SK-N-MC (cell line): ENCODE results near the gene AGAP1.

Experiments
- DNase-seq: peaks from one replicate; pipeline ENCODE4 v3.0.0-alpha.2; 2011; ENCODE audit warnings: low read depth, low spot score
- H3K27ac ChIP-seq: fragments of 200-600 bp; sonication (generic); 2 replicates; pipeline ENCODE4 v1.5.1; 2016; ENCODE audit warnings: mixed run types
- H3K36me3 ChIP-seq: fragments of 200-600 bp; sonication (generic); 2 replicates; pipeline ENCODE4 v1.6.1; 2017; ENCODE audit warnings: antibody characterized with exemption, low read length, mixed read lengths; ENCODE audit not compliant: insufficient read depth
- H3K4me3 ChIP-seq: fragments of 200-600 bp; sonication (generic); 2 replicates; pipeline ENCODE4 v1.5.1; 2016
- H3K9ac ChIP-seq: fragments of 200-600 bp; sonication (generic); 2 replicates; pipeline ENCODE4 v1.8.0; 2017; ENCODE audit warnings: mixed run types, mixed read lengths; ENCODE audit not compliant: insufficient read length
- H3K9me3 ChIP-seq: fragments of 200-600 bp; sonication (generic); 2 replicates; pipeline ENCODE4 v1.6.1; 2017; ENCODE audit warnings: low read depth, mild to moderate bottlenecking, antibody characterized with exemption, low read length, moderate library complexity, mixed read lengths
- EZH2 ChIP-seq: fragments of 200-600 bp; sonication (generic); IDR thresholded peaks from one replicate; pipeline ENCODE4 v1.6.1; 2017; ENCODE audit warnings: antibody characterized with exemption
- FOXP2 ChIP-seq: optimal IDR thresholded peaks from 2 replicates; pipeline ENCODE3; 2011; ENCODE audit warnings: mild to moderate bottlenecking, moderate library complexity; ENCODE audit not compliant: insufficient read depth; ENCODE audit errors: extremely low read length, control extremely low read depth
- POLR2AphosphoS5 ChIP-seq: IDR thresholded peaks from 2 replicates; pipeline ENCODE4 v1.6.1; 2012; ENCODE audit warnings: mild to moderate bottlenecking, low read depth, low read length, borderline replicate concordance

AGAP1 gene

GRCh38 chr2:235511187-235511661 is 17.4 kb downstream of the AGAP1 start:
- TF ChIP-seq FOXP2 (no peak), EZH2 (no peak), POLR2AphosphoS5 (no peak)
- no peak overlapping the region for H3K4me3 ChIP-seq
- no peak overlapping the region for H3K9ac ChIP-seq
- no peaks in the 10 kb centered on the region for H3K9me3 ChIP-seq
- H3K36me3 ChIP-seq: no peaks in the 10 kb centered on the region; the same call in 1 of the 2 replicates
- no peak overlapping the region for H3K27ac ChIP-seq
- no peak for DNase-seq

GRCh38 chr2:235511751-235512698 is 18.2 kb downstream of the AGAP1 start:
- DNase-seq: no peak
- no peak overlapping the region for H3K27ac ChIP-seq
- no peaks in the 10 kb centered on the region; the same call in 1 of the 2 replicates for H3K36me3 ChIP-seq
- TF ChIP-seq POLR2AphosphoS5: no peak
- no peak for TF ChIP-seq EZH2
- TF ChIP-seq FOXP2: no peak
- no peak overlapping the region for H3K4me3 ChIP-seq
- H3K9ac ChIP-seq: no peak overlapping the region
- H3K9me3 ChIP-seq: no peaks in the 10 kb centered on the region

- Histone ChIP-seq H3K9me3 (no peaks in the 10 kb centered on the region), H3K36me3 (no peaks in the 10 kb centered on the region; the same call in 1 of the 2 replicates), H3K4me3 (no peak overlapping the region), H3K9ac (no peak overlapping the region), H3K27ac (no peak overlapping the region)
- no peak for TF ChIP-seq EZH2
- TF ChIP-seq FOXP2: no peak
- no peak for TF ChIP-seq POLR2AphosphoS5
- no peak for DNase-seq
Observed at GRCh38 chr2:235512699-235513053, 18.8 kb downstream of the AGAP1 start.

GRCh38 chr2:235513984-235514626 is 20.3 kb downstream of the AGAP1 start:
- no peak overlapping the region for H3K4me3 ChIP-seq
- DNase-seq: no peak
- no peak overlapping the region for H3K27ac ChIP-seq
- no peak overlapping the region for H3K9ac ChIP-seq
- TF ChIP-seq POLR2AphosphoS5 (no peak), FOXP2 (no peak), EZH2 (no peak)
- no peaks in the 10 kb centered on the region; the same call in 1 of the 2 replicates for H3K36me3 ChIP-seq
- no peaks in the 10 kb centered on the region for H3K9me3 ChIP-seq

GRCh38 chr2:235514627-235515363 is 21.0 kb downstream of the AGAP1 start:
- no peak for DNase-seq
- H3K9ac ChIP-seq: no peak overlapping the region
- H3K9me3 ChIP-seq: no peaks in the 10 kb centered on the region
- H3K36me3 ChIP-seq: no peaks in the 10 kb centered on the region; the same call in 1 of the 2 replicates
- no peak for TF ChIP-seq FOXP2
- TF ChIP-seq POLR2AphosphoS5: no peak
- TF ChIP-seq EZH2: no peak
- no peak overlapping the region for H3K4me3 ChIP-seq
- H3K27ac ChIP-seq: no peak overlapping the region

GRCh38 chr2:235515364-235515742 is 21.5 kb downstream of the AGAP1 start:
- Histone ChIP-seq H3K9me3 (no peaks in the 10 kb centered on the region), H3K36me3 (no peaks in the 10 kb centered on the region; the same call in 1 of the 2 replicates), H3K4me3 (no peak overlapping the region), H3K9ac (no peak overlapping the region), H3K27ac (no peak overlapping the region)
- DNase-seq: no peak
- TF ChIP-seq POLR2AphosphoS5 (no peak), FOXP2 (no peak), EZH2 (no peak)

GRCh38 chr2:235515821-235516220 is 22.0 kb downstream of the AGAP1 start:
- H3K9me3 ChIP-seq: no peaks in the 10 kb centered on the region
- no peak overlapping the region for H3K9ac ChIP-seq
- no peaks in the 10 kb centered on the region; the same call in 1 of the 2 replicates for H3K36me3 ChIP-seq
- DNase-seq: no peak
- no peak for TF ChIP-seq POLR2AphosphoS5
- TF ChIP-seq EZH2: no peak
- no peak for TF ChIP-seq FOXP2
- H3K27ac ChIP-seq: no peak overlapping the region
- H3K4me3 ChIP-seq: no peak overlapping the region

GRCh38 chr2:235516257-235516656 is 22.4 kb downstream of the AGAP1 start:
- no peak for DNase-seq
- no peak overlapping the region for H3K9ac ChIP-seq
- TF ChIP-seq POLR2AphosphoS5 (no peak), FOXP2 (no peak), EZH2 (no peak)
- no peaks in the 10 kb centered on the region; the same call in 1 of the 2 replicates for H3K36me3 ChIP-seq
- H3K4me3 ChIP-seq: no peak overlapping the region
- no peaks in the 10 kb centered on the region for H3K9me3 ChIP-seq
- H3K27ac ChIP-seq: no peak overlapping the region
